Activated CD4-positive, alpha-beta T cell treated with anti-CD3 and anti-CD28 coated beads, Interleukin-2, amount 50 U/mL, for 4 hours (primary cell): ENCODE measurements around the gene ACIN1.
"Not testable (repeated sequence)": the region's sequence is repeated elsewhere in the genome, so short reads cannot be mapped to it uniquely, and the experiment has no call there.

ENCODE experiments used
- DNase-seq, 2 experiments: peaks; one replicate each; pipeline ENCODE4 v3.0.0-alpha.2; 2020

The ACIN1 gene

DNA sequence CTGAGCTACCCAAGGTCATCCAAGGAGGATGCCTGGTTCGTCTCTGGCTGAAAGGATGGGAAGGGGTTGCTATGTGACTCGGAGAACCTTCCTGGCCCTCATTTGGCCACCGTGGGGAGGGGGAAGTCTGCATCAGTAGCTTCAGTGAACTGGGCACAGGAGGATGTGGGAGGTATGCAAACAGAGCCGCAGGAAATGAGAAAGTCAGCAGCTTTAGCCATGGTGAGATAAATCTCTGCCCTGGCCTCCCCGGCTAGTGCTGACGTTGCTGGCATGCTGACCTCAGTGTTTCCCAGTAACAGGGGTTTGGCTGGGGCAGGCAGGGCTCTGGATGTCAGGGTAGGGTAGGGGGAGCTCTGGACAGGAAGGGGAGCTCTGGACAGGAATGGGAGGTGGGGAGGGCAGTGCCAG lies 26.4 kb upstream of the ACIN1 start:
- no peak for DNase-seq

DNA sequence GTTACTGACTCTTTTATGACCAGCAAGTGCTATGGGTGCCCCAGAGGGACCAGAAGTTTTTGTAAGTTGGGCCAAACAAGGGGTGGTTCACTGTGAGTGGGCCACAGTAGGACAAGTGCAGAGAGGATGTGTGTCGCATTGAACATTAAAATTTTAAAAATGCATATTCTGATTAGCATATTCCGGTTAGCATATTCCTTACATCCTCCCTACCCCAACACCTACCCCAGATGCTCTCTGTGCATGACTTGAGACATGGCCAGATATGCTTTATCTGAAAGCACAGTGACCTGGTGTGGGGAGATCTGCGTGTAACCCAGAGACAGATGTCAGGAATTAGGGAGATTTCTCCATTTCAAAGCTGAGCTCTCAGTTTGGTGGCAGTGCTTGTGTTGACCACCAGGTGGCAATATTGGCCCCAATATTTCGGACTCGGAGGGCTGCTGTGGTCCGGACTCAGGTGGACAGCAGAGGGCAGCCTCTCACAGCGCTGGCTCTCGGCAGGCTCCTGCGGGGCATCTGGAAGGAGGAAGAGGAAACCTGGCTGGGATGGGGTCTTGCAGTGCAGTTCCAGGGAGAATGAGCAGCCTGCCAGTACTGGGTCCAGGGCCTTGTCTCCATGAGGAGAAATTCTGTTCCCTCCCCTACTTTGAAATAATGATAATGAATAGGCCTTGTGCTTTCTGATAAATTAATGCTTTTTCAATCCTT lies 25.8 kb upstream of the ACIN1 start:
- DNase-seq = peak; percentile 66

DNA sequence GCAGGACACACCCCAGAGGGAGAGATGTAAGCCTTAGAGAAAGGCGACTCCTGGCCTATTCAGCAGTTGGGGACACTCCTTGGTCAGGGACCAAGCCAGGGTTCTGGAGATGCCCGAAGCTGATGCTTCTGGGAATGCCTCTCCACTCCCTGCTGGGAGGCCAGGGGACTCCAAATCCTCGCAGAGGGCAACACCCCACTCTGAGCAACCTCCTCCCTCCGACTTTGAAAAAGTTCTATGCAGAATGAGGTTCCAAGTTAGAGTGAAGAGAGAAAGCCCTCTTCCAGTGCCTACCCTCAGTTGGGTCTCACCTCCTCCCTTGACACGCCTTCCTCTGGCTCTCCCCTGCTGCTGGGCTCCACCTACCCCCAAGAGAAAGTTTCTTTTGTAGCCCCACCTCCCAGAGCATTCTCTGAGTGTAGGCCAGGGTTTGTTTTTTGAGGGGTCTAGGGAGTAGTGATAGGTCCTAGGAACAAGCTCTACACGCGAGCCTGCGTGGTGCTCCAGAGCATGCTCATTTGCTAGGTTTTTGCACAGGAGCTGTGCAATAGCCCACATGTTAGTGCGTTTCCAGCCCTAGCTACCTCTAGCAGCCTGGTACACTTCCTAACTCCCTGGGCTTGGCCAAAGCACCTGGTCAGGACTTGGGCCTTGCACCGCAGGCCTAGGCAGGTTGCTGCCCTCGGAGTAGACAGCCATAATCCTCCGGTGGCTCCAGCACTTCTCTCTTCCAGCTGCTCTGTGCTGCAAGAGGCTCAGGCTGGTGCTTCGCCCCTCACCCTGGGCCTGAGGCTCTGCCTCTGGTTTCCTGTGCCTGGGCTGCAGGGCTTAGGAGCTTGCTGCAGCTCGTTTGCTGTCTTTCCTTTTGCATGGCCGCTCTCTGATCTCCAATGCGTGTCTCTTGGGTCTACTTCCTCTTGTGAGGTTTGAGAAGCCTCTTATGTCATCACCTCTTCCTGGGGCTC lies 24.7 kb upstream of the ACIN1 start:
- no peak for DNase-seq

DNA sequence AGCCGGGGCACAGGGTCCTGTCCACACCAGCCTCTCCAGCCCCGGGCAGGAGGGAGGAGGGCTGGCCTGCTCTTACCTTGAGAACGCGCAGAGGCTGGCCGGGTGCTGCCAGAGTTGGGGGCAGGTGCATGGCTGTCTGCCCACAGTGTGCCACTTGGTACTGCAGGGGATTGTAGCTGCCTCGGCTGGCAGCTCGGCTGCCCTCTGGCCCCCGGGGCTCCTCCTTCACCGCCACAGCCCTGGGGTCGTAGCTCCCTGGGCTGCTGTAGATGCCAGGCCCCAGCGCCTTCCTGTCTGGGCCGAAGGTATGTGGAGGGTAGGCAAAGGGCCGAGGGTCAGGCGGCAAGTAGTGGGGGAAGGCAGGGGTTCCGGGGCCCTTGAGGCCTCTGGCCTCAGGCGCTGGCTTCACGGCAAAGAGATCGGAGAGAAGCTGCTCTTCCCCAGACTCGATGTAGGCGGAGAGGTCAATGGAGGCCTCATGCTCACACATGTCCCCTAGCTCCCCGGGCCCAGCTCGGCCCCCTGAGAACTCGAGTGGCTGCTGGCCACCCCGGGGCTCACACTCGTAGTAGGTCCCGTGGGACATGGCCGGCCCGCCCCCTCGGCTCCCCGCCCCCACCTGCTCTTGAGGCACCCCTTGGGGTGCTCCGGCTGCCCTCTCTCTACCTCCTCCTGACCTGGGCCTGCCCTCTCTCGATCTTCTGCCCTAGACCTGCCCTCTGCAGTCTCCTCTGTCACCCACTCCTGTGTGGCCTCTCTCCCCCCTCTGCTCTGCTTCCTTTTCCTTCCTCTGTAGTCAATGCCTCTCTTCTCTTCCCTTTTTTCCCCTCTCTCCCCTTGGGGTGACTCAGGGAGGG lies 23.8 kb upstream of the ACIN1 start, which contains the start of gene CEBPE:
Gene CEBPE, minus strand, starts transcription at position 750 of the 857 bp plus-strand sequence. Its CDS starts 164 bp downstream, at position 586.
- DNase-seq = no peak

DNA sequence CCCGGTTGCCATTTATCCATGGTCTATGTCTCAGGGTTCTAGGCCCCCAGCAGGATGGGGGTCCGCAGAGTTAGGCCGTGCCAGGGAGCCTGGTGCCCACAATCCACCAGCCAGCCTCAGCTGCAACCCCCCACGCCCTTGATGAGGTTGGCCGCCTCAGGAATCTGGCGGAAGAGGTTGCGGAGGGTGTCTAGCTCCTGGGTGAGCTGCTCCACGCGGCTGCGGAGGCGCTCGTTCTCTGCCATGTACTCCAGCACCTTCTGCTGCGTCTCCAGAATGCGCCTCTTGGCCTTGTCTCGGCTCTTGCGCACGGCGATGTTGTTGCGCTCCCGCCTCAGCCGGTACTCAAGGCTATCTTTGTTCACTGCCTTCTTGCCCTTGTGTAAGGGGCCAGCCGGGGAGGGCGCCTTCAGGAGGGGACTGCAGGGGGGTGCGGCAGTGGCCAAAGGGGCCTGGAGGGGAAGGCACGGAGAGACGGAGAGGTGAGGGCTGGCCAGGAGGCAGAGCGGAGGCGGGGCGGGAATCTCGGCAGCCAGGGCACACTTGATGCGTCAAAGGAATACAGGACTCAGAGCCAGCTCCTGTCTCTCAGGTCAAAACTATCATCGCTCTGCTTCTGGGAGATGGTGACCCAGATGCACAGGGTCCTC lies 22.6 kb upstream of the ACIN1 start:
- DNase-seq = no peak

DNA sequence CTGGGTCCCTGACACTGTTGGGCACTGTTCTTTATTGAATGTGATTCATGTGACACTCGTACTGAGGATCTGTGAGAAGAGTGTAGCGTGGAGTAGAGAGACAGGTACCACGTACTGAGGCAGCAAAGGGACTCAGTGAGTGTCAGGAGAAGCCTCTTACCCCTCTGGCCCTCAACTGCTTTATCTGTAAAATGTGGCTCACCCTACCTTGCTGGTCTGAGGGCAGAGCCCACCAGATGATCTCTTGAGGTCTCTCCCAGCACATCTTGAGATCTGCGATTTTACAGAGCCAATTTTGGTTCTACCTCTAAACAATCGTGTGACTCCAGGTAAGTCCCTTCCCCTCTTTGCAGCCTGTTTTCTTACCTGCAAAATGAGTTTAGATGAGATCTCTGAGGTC lies 21.0 kb upstream of the ACIN1 start:
- DNase-seq = no peak

DNA sequence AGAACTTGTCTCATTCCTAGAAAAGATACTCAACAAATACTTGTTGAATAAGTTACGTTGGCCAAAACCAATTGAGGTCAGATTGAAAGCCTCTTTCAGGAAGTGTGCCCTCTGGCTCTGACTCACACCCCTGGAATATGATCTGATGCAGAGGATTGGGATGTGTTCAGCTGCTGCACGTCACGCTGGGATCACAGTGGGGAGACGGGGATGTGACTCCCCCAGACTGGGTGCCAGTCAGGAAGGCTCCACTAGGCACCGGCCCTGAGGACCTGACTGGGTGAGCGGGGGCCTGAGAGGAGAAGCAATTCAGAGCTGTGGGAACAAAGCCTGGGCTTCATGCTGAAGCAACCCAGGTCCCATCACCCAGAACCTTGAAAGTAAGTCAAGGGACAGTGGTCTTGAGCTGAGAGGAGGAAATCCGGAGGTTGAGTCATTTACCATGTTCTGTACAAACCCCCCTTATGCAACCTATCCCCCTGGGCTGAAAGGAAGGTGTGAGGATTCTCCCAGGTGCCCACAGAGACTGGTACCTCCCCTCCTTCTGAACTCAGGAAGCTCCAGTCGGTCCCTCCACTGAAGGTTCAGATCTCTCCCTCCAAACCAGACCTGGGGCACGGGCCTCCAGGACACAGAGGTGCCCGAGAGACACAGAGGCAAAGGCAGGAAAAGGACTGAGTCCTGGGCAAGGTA lies 20.2 kb upstream of the ACIN1 start:
- DNase-seq = no peak

DNA sequence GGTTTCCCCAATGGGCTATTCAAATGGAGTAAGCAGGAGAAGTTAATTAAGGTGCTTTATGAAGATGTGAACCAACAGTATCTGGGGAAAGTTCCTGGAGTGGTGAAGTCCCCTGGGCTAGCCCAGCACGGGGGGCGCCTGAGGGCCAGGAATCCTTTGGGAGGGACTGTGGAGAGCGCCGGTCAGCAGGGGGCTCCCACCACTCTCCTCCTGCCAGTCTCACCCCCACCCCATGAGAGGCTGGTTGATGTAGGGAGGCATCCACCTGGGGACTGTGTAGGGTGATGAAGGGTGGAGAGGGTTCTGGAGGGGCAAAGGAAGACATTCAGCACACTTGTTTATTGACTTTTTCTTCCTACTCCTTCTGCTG lies 19.7 kb upstream of the ACIN1 start:
- DNase-seq = no peak

DNA sequence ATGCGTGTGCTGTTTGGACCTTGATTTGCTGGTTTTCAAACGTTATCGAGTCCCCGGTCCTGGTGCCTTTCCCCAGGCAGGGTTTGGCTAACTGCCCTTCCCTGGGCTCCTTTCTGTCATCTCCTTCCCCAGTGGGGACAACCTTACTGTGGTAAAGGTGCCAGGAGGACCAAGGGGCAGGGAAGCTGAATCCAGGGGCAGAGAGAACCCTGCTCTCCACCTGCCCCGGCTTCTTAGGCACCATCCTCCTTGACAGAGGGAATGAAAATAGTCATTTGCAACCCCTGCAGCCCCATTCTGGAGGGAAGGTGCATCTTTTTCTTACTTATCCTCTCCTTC lies 19.2 kb upstream of the ACIN1 start:
- no peak for DNase-seq

DNA sequence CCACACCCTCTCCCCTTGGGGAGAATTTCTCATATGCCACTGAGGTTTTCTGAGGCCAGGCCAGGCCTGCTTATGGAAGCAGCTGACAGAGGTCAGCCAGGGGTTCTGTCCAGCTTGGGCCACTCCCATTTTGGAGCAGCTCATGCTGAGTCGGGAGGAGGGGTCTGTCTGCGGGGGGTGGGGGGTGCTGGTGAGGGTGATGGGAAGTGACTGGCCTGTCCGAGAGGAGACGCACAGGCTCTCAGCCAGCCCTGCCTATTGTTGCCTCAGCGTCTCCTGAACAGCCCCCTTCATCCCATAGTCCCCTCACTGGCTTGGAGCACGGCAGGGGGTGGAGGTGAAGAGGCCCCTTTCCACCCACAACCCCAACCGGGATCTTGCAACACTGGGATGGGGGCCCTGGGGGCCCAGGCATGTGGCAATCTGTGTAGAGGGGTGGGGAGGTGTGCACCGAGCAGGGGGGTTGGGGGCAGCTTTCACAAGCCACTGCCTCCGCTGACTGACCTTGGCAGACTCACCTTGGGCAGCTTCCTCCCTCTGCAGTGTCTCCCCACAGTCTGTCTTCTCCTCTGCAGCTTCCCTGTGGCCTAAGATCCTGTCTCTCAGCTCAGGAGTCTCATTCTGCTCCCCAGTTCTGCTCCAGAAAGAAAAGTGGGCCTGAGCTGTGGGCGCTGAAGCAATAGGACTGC lies 18.6 kb upstream of the ACIN1 start:
- DNase-seq = no peak

DNA sequence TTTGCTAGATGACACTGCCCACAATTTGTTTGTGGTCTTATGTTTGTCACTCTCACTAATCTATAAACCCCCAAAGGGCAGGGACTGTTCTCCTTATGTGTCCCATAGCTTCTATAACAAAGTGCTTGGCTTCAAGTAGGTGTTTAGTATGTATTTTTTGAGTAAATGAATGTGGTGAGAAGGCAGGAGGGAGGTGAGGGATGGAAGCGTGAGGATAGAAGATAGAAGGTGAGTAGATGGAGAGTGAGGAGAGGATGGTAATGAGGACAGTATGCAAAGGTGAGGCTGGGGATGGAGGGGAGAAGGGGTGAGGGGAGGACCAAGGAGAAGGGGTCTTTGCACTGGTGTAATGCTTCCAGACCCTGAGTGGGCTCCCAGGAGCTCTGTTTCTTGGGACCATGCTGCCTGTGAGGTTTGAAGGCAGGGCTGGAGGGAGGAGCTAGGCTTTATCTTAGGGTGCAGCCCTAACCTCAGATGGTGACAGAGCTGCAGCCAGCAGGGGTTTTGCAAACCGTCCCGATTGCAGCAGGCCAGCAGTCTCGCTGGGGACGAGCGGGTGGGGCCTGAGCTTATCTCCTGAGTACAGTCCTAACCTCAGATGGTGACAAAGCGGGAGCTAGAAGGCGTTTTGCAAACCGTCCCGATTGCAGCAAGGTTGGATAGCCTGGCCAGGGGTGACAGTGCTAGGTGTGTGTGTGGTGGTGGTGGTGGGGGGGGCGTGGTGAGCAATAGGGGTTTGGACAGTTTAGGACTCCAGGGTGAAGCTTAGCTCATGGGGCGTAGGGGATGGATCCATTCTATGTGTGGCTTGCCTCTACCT lies 17.6 kb upstream of the ACIN1 start:
- no peak for DNase-seq

DNA sequence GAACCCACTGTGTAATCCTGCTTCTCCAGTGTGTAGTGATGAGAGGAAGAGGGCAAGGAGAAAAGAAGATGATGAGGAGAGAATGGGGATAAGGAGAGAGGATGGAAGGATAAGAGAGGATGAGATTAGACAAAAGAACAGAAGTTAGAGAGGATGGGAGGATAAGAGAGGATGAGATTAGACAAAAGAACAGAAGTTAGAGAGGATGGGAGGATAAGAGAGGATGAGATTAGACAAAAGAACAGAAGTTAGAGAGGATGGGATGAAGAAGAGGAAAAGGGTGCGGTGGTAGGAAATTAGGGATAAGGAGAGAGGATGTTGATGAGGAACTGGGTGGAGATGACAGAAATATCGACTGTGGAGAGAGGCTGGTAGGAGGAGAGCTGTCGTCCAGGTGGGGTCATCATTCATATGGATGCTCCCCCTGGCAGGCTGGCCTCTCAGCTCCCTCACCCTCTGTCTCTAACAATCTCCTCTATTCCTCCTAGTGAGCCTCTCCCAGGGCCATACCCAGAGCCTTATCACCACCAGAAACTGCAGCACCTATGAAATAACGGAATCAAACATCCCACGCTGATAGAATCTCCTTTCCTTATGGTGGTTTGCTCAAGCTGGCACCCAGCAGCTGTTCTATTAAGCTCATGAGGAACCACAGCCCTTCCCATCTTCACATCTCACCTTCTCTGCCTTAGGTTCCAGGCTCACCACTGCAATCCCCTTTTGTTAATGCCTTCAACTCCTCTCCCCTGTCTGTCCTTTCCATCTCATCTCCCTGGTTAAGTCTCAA lies 15.8 kb upstream of the ACIN1 start:
- no peak for DNase-seq

DNA sequence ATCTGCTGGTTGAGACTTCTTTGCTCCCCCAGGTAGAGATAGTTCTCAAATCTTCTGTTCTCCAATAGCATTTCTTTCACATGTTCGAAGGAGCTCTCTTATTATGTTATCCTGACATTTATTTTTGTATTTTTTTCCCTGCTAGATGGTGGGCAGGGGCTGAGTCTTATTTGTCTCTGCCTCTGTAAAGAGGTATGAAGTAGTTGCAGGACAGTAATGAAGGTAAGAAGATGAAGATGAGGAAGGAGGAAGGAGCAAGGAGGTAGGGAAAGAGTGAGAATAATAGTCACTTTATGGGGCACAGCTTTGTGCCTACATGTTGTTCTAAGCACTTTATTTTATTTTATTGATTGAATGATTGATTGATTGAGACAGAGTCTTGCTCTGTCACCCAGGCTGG lies 14.8 kb upstream of the ACIN1 start:
- no peak for DNase-seq

DNA sequence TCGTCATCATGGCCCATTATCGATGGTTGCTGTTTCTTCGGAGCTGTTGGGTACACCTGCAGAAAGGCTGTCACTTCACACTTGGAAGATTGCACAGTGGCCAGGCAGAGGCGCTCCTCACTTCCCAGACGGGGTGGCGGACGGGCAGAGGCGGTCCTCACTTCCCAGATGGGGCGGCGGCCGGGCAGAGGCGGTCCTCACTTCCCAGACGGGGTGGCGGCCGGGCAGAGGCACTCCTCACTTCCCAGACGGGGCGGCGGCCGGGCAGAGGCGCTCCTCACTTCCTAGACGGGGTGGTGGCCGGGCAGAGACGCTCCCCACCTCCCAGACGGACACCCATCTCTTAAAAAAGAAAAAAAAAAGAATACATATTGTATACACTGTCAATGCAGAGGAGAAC lies 13.2 kb upstream of the ACIN1 start:
- not testable (repeated sequence) for DNase-seq

DNA sequence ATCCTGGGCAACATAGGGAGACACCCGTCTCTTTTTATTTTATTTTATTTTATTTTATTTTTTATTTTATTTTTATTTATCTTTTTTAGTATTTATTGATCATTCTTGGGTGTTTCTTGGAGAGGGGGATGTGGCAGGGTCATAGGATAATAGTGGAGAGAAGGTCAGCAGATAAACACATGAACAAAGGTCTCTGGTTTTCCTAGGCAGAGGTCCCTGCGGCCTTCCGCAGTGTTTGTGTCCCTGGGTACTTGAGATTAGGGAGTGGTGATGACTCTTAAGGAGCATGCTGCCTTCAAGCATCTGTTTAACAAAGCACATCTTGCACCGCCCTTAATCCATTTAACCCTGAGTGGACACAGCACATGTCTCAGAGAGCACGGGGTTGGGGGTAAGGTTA lies 12.7 kb upstream of the ACIN1 start:
- not testable (repeated sequence) for DNase-seq

DNA sequence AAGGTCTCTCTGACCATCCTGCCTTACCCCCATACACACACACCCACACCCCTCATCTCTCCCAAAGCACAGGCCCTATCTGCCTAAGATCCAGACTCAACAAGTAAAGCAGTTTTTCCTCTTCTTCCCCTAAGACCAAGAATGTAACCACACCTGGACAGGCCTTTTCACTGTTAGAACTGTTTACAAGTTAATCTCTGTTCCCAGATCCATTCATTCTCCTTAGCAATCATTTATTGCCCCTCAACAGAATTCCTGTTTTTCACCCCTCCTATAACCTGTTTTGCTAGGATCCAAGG lies 11.8 kb upstream of the ACIN1 start:
- no peak for DNase-seq

DNA sequence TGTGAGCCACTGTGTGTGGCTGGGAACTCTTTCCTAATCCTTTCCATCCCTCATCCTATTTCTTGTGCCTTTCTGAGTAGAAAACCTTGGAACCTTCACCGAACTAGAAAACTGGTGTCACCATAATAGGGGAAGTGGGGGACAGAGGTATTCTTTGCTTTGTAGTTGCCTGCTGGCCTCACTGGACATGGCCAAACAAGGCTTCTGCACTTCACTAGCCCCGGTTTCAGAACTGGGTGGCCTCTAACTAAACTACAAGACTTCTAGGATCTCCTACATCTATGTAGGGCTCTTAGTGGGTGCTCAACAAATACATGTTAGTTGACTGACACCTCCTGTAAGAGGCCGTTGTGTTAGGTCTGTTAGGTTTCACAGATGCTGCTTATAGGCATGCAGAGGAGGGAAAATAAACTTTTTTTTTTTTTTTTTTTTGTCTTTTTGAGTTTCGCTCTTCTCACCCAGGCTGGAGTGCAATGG lies 10.4 kb upstream of the ACIN1 start:
- no peak for DNase-seq

DNA sequence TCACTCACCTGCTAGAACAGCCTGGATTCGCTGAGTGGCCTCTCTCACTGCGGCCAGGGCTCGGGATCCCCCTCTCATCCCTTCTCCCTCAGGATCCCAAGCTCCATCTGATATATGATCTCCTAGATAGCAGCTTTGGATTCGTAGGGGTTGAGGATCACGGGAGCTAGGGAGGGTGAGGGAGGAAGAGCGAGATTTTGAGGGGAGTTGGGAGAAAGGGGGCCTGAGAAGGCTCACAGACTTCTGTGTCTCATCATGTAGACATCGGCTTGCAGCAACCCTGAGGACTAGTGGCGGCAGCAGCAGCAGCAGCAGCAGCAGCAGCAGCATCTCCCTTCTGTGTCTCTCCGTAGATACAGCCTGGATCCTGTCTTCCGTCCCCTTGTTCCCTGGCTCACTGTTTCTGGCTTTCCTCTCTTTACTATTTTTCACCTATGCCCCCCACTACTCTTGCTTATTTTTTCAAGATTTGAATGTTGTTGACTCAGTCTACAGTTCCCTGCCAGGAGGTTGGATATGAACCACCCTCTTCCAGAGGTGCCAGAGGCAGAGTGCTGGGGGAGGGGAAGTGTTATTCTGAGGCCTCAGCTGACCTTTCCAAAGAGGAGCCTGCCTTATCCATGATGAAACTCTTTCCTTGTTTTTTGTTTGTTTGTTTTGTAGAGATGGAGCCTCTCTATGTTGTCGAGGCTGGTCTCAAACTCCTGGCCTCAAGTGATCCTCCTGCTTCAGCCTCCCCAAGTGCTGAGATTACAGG lies 9.8 kb upstream of the ACIN1 start, which contains the start of gene CIROP:
Gene CIROP, minus strand, starts transcription at position 399 of the 757 bp plus-strand sequence. Its CDS starts 69 bp downstream, at position 330.
- no peak for DNase-seq

DNA sequence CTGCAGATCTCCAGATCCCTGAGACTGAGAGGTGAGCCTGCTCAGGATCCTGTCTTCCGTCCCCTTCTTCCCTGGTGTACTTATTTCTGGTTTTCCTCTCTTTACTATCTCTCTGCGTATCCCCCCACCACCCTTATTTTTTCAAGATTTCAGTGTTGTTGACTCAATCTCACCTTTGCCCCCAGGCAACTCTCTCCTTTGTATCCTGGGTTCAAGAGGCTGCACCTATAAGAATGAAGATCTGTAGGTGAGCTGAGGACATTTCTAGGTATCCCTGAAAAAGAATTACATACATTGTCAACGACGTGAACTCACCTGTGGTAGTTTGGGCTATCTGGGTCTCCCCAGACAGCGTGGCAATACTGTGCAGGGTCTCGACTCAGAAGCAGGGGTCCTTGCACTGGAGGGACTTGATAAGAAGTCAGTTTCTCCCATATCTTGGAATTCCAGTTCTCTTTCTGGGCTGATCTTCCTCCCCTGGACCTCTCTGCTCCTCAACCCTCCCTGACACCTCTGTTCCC lies 9.2 kb upstream of the ACIN1 start:
- DNase-seq = no peak
